BJ (cell line): ENCODE results near the gene LRRC57. TPM values are rescaled to one million over a fixed set of nuclear protein-coding genes. Genes with fewer than 3 reads are reported as not detected.
A peak's percentile ranks its signal among the peaks of the same experiment; 100 is the strongest.

Source experiments
- CTCF ChIA-PET: fragments of 350-600 bp; formaldehyde crosslinking; extraction: SDS; loops from one replicate; lab custom pipeline; 2021; ENCODE audit warnings: antibody characterized with exemption, inconsistent platforms; lab: Yijun Ruan, JAX
- POLR2A ChIA-PET: fragments of 300-600 bp; sonication (Branson Sonifier 250); formaldehyde crosslinking; extraction: SDS; loops from one replicate; lab custom pipeline; 2021; ENCODE audit warnings: antibody characterized with exemption; lab: Charles Lee
- DNase-seq: peaks from one replicate; pipeline ENCODE4 v3.0.0-alpha.2; 2011; ENCODE audit warnings: low read depth
- H3K27me3 ChIP-seq: 2 replicates; pipeline ENCODE4 v1.6.0; 2011; ENCODE audit warnings: low read length; ENCODE audit not compliant: control insufficient read depth, insufficient read depth
- H3K36me3 ChIP-seq: 2 replicates; pipeline ENCODE4 v1.5.1; 2011; ENCODE audit warnings: low read length; ENCODE audit not compliant: control insufficient read depth, insufficient read depth
- H3K4me3 ChIP-seq: 2 replicates; pipeline ENCODE4 v1.5.1; 2011; ENCODE audit warnings: low read depth, mild to moderate bottlenecking, control low read depth, low read length
- CTCF ChIP-seq: IDR thresholded peaks from 2 replicates; pipeline ENCODE4 v1.5.1; 2011; ENCODE audit warnings: low read depth, mild to moderate bottlenecking, control low read depth, inconsistent platforms, low read length, moderate library complexity; ENCODE audit not compliant: insufficient read depth
- polyA plus RNA-seq: library from polyadenylated mRNA; depleted of rRNA; stranded (reverse); fragments of >200 nt; gene quantifications from 2 replicates; pipeline ENCODE4 v1.2.3, GENCODE V29; 2011

Gene LRRC57
- polyA plus RNA-seq, 1 experiment: 11.5 TPM

DNA sequence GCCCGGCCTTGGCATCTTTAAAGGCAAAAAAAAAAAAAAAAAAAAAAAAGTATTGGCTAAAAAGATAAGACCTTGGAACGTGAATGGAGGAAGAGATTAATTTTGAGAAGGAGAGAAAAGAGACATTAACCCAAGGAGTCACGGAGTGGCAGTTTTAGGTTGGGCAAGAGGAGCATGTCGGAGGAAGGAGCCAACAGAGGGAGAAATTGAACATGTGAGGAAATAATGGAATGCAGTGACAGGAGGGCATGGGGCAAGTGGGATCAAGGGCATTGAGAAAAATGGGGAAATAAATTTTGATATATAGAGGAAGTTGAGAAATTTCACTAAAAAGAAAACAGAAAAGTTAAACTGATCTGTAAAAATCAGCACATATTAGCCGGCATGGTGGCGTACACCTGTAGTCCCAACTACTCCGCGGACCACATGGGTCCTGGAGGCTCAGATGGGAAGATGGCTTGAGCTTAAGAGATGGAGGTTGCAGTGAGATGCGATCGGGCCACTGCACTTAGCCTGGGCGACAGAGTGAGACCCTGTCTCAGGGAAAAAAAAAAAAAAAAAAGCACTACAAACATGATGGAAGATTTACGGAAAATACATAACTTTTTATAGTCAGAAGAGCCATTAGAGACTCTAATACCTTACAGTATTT, 1.3 kb upstream of the LRRC57 start:
- Histone ChIP-seq H3K27me3 (no peaks in the 10 kb centered on the region), H3K4me3 (peak overlapping the region; percentile 81), H3K36me3 (peaks cover 2% of the 10 kb centered on the region)
- CTCF ChIA-PET: interaction anchor here (1.1 kb wide), 1 partner anchor 86 kb away, joined by 3 read pairs; no protein-coding TSS in a partner anchor
- TF ChIP-seq CTCF: no peak
- no peak for DNase-seq
- POLR2A ChIA-PET: no interaction called here

GRCh38 chr15:42549032-42549491, 469 bp upstream of the LRRC57 start:
- ChIA-PET POLR2A (no interaction called here), CTCF (no interaction called here)
- Histone ChIP-seq H3K4me3 (peak overlapping the region; percentile 81), H3K27me3 (no peaks in the 10 kb centered on the region), H3K36me3 (peaks cover 5% of the 10 kb centered on the region)
- TF ChIP-seq CTCF: no peak
- DNase-seq: no peak

DNA sequence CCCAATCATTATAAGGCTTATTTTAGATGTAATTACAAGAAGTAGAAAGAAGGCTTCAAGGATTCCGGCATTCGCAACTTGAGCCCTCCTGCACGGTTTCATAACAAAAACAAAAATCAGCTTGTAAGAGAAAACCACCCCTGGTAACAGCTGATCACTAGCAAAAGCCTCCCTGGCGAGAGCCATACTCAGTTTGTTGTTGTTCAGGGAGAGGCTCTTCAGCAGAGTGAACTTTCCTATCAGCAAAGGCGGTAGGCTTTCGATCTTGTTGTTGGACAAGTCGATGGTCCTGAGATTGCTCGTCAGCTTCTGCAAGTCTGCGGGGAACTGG, 710 bp downstream of the LRRC57 start:
- DNase-seq: peak; percentile 7
- ChIA-PET POLR2A (interaction anchor here (0.6 kb wide), 1 partner anchor 17 kb away, joined by 11 read pairs; no protein-coding TSS in a partner anchor), CTCF (interaction anchor here (0.8 to 1.6 kb wide), 3 partner anchors 98 to 104 kb away, joined by 3 to 5 read pairs (median 4); no protein-coding TSS in a partner anchor)
- H3K36me3 ChIP-seq: peaks cover 6% of the 10 kb centered on the region
- no peaks in the 10 kb centered on the region for H3K27me3 ChIP-seq
- no peak for TF ChIP-seq CTCF
- H3K4me3 ChIP-seq: peak overlapping the region; percentile 81

GRCh38 chr15:42544853-42545629, 3.6 kb downstream of the LRRC57 start:
- Histone ChIP-seq H3K36me3 (peaks cover 8% of the 10 kb centered on the region), H3K4me3 (no peak overlapping the region), H3K27me3 (no peaks in the 10 kb centered on the region)
- no peak for DNase-seq
- CTCF ChIA-PET: interaction anchor here (1.4 to 2.0 kb wide), 2 partner anchors 16 to 107 kb away, joined by 3 to 4 read pairs; no protein-coding TSS in a partner anchor
- TF ChIP-seq CTCF: no peak
- POLR2A ChIA-PET: no interaction called here

GRCh38 chr15:42533246-42533645, 15.3 kb downstream of the LRRC57 start:
- TF ChIP-seq CTCF: no peak
- H3K36me3 ChIP-seq: peaks cover 2% of the 10 kb centered on the region
- H3K27me3 ChIP-seq: no peaks in the 10 kb centered on the region
- ChIA-PET POLR2A (no interaction called here), CTCF (no interaction called here)
- H3K4me3 ChIP-seq: no peak overlapping the region
- DNase-seq: no peak
